GM18519 (cell line): Measurements from ENCODE around the gene NRG2.

Experiments
- ATAC-seq: cut with Tn5 transposase; IDR thresholded peaks from one replicate; pipeline ENCODE4 v1.9.1; 2021; ENCODE audit warnings: mild to moderate bottlenecking, moderate library complexity; ENCODE audit not compliant: unreplicated experiment, low FRiP score

Gene NRG2

GRCh38 chr5:140042643-140043507 lies at the start of gene NRG2:
TSS of gene NRG2 (minus strand) at chr5:140043299.
- ATAC-seq, result no peak

GRCh38 chr5:140090251-140090650 lies 47.2 kb upstream of the NRG2 start:
- no peak for ATAC-seq

- no peak for ATAC-seq
Measured at GRCh38 chr5:140084541-140084940, 41.4 kb upstream of the NRG2 start.

- no peak for ATAC-seq
Measured at GRCh38 chr5:140083650-140084049, 40.6 kb upstream of the NRG2 start.

GRCh38 chr5:140083120-140083519 lies 40.0 kb upstream of the NRG2 start:
- ATAC-seq, result no peak

GRCh38 chr5:140076788-140077187 lies 33.7 kb upstream of the NRG2 start:
- ATAC-seq, result no peak

GRCh38 chr5:140076142-140076541 lies 33.0 kb upstream of the NRG2 start:
- no peak for ATAC-seq

GRCh38 chr5:140075371-140075770 lies 32.3 kb upstream of the NRG2 start:
- no peak for ATAC-seq

GRCh38 chr5:140073296-140073695 lies 30.2 kb upstream of the NRG2 start:
- ATAC-seq, result no peak

GRCh38 chr5:140072812-140073211 lies 29.7 kb upstream of the NRG2 start:
- ATAC-seq, result no peak

GRCh38 chr5:140060816-140061215 lies 17.7 kb upstream of the NRG2 start:
- no peak for ATAC-seq

GRCh38 chr5:140058212-140058932 lies 15.3 kb upstream of the NRG2 start:
- ATAC-seq, result no peak

GRCh38 chr5:140056880-140057279 lies 13.8 kb upstream of the NRG2 start:
- ATAC-seq, result no peak

- ATAC-seq, result no peak
Measured at GRCh38 chr5:140055152-140055551, 12.1 kb upstream of the NRG2 start.

GRCh38 chr5:140054086-140054689 lies 11.1 kb upstream of the NRG2 start:
- no peak for ATAC-seq

- no peak for ATAC-seq
Measured at GRCh38 chr5:140051950-140052349, 8.9 kb upstream of the NRG2 start.

- ATAC-seq, result no peak
Measured at GRCh38 chr5:140049713-140050112, 6.6 kb upstream of the NRG2 start.

GRCh38 chr5:140049205-140049604 lies 6.1 kb upstream of the NRG2 start:
- ATAC-seq, result no peak

GRCh38 chr5:140044041-140044440 lies 942 bp upstream of the NRG2 start:
- no peak for ATAC-seq

- no peak for ATAC-seq
Measured at GRCh38 chr5:140043508-140043872, 391 bp upstream of the NRG2 start.

- no peak for ATAC-seq
Measured at GRCh38 chr5:140042393-140042642, 781 bp downstream of the NRG2 start.
